ENCODE measurements around the gene CFL1.

The CFL1 gene

GRCh38 chr11:65855927-65856363 is 2.0 kb downstream of the CFL1 start:
- Histone ChIP-seq H4K20me1 (ENCODE audit: insufficient read depth, low read length, poor library complexity, severe bottlenecking) (peaks cover 66% of the 10 kb centered on the region), H3K36me3 (ENCODE audit: insufficient read depth, low read length) (peaks cover 56% of the 10 kb centered on the region; the same call in 1 of the 2 replicates), H3K9ac (ENCODE audit: low read depth, low read length, poor library complexity, severe bottlenecking) (peak overlapping the region; percentile 95), H3F3A (ENCODE audit: low read depth) (0 out of 2 replicates have a peak, but pooled peaks cover 7% of the 10 kb centered on the region), H3K9me2 (replicated peaks; ENCODE audit: low read depth, low read length) (no peaks in the 10 kb centered on the region), H3K4me2 (ENCODE audit: low read depth, low read length, poor library complexity, severe bottlenecking) (peak overlapping the region; percentile 94), H3K79me2 (ENCODE audit: insufficient read depth, low read length) (peaks cover 70% of the 10 kb centered on the region), H3K4me3 (ENCODE audit: low read length, poor library complexity, severe bottlenecking) (peak overlapping the region; percentile 80), H2AFZ (ENCODE audit: low read length) (no peak overlapping the region), H3K27me3 (ENCODE audit: insufficient read depth, low read length, poor library complexity, severe bottlenecking) (peaks cover 7% of the 10 kb centered on the region), H3K4me1 (ENCODE audit: insufficient read depth, low read length, poor library complexity, severe bottlenecking) (peaks cover 35% of the 10 kb centered on the region), H3K9me3 (ENCODE audit: insufficient read depth, low read depth, low read length) (peaks cover 5% of the 10 kb centered on the region; the same call in 1 of the 2 replicates)
- TF ChIP-seq EZH2phosphoT487 (IDR thresholded peaks at IDR 0.05; ENCODE audit: borderline replicate concordance) = no peak
- TF ChIP-seq, protein P1, sequence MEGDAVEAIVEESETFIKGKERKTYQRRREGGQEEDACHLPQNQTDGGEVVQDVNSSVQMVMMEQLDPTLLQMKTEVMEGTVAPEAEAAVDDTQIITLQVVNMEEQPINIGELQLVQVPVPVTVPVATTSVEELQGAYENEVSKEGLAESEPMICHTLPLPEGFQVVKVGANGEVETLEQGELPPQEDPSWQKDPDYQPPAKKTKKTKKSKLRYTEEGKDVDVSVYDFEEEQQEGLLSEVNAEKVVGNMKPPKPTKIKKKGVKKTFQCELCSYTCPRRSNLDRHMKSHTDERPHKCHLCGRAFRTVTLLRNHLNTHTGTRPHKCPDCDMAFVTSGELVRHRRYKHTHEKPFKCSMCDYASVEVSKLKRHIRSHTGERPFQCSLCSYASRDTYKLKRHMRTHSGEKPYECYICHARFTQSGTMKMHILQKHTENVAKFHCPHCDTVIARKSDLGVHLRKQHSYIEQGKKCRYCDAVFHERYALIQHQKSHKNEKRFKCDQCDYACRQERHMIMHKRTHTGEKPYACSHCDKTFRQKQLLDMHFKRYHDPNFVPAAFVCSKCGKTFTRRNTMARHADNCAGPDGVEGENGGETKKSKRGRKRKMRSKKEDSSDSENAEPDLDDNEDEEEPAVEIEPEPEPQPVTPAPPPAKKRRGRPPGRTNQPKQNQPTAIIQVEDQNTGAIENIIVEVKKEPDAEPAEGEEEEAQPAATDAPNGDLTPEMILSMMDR (conservative IDR thresholded peaks at IDR 0.05; ENCODE audit: low read length) = no peak

- H3K9me2 ChIP-seq (replicated peaks; ENCODE audit: low read depth, low read length) = no peaks in the 10 kb centered on the region
- H4K20me1 ChIP-seq (ENCODE audit: insufficient read depth, low read length, poor library complexity, severe bottlenecking) = peaks cover 68% of the 10 kb centered on the region
- H3F3A ChIP-seq (ENCODE audit: low read depth) = 0 out of 2 replicates have a peak, but pooled peaks cover 7% of the 10 kb centered on the region
- H3K9ac ChIP-seq (ENCODE audit: low read depth, low read length, poor library complexity, severe bottlenecking) = no peak overlapping the region
- peaks cover 60% of the 10 kb centered on the region; the same call in 1 of the 2 replicates for H3K36me3 ChIP-seq (ENCODE audit: insufficient read depth, low read length)
- peaks cover 5% of the 10 kb centered on the region; the same call in 1 of the 2 replicates for H3K9me3 ChIP-seq (ENCODE audit: insufficient read depth, low read depth, low read length)
- peaks cover 66% of the 10 kb centered on the region for H3K79me2 ChIP-seq (ENCODE audit: insufficient read depth, low read length)
- peak overlapping the region; percentile 94 for H3K4me2 ChIP-seq (ENCODE audit: low read depth, low read length, poor library complexity, severe bottlenecking)
- H2AFZ ChIP-seq (ENCODE audit: low read length) = no peak overlapping the region
- H3K27me3 ChIP-seq (ENCODE audit: insufficient read depth, low read length, poor library complexity, severe bottlenecking) = peaks cover 6% of the 10 kb centered on the region
- peak overlapping the region; percentile 80 for H3K4me3 ChIP-seq (ENCODE audit: low read length, poor library complexity, severe bottlenecking)
- TF ChIP-seq, protein P1 (conservative IDR thresholded peaks at IDR 0.05; ENCODE audit: low read length) = no peak
- peaks cover 35% of the 10 kb centered on the region for H3K4me1 ChIP-seq (ENCODE audit: insufficient read depth, low read length, poor library complexity, severe bottlenecking)
Observed at GRCh38 chr11:65854852-65855837, 2.8 kb downstream of the CFL1 start.

- H4K20me1 ChIP-seq (ENCODE audit: insufficient read depth, low read length, poor library complexity, severe bottlenecking) = peaks cover 68% of the 10 kb centered on the region
- H3K36me3 ChIP-seq (ENCODE audit: insufficient read depth, low read length) = peaks cover 60% of the 10 kb centered on the region; the same call in 1 of the 2 replicates
- no peak overlapping the region for H3K9ac ChIP-seq (ENCODE audit: low read depth, low read length, poor library complexity, severe bottlenecking)
- H3K9me3 ChIP-seq (ENCODE audit: insufficient read depth, low read depth, low read length) = peaks cover 5% of the 10 kb centered on the region; the same call in 1 of the 2 replicates
- H3K79me2 ChIP-seq (ENCODE audit: insufficient read depth, low read length) = peaks cover 66% of the 10 kb centered on the region
- peak overlapping the region; percentile 4 for H3K4me2 ChIP-seq (ENCODE audit: low read depth, low read length, poor library complexity, severe bottlenecking)
- peaks cover 6% of the 10 kb centered on the region for H3K27me3 ChIP-seq (ENCODE audit: insufficient read depth, low read length, poor library complexity, severe bottlenecking)
- no peaks in the 10 kb centered on the region for H3K9me2 ChIP-seq (replicated peaks; ENCODE audit: low read depth, low read length)
- 0 out of 2 replicates have a peak, but pooled peaks cover 7% of the 10 kb centered on the region for H3F3A ChIP-seq (ENCODE audit: low read depth)
- H2AFZ ChIP-seq (ENCODE audit: low read length) = no peak overlapping the region
- peaks cover 30% of the 10 kb centered on the region for H3K4me1 ChIP-seq (ENCODE audit: insufficient read depth, low read length, poor library complexity, severe bottlenecking)
- TF ChIP-seq, protein P1 (conservative IDR thresholded peaks at IDR 0.05; ENCODE audit: low read length) = no peak
- TF ChIP-seq EZH2phosphoT487 (IDR thresholded peaks at IDR 0.05; ENCODE audit: borderline replicate concordance) = no peak
- no peak overlapping the region for H3K4me3 ChIP-seq (ENCODE audit: low read length, poor library complexity, severe bottlenecking)
Observed at GRCh38 chr11:65854161-65854592, 3.8 kb downstream of the CFL1 start.
